Loucy (cell line): ENCODE results near the gene PIAS3.

Experiments
- H2AFZ ChIP-seq: fragments of 200-600 bp; sonication (generic); 2 replicates; pipeline ENCODE4 v1.6.0; 2016; ENCODE audit warnings: antibody characterized with exemption, mild to moderate bottlenecking, low read length, moderate library complexity
- H3F3A ChIP-seq: fragments of 200-600 bp; 2 replicates; pipeline ENCODE4 v1.6.0; 2016; ENCODE audit warnings: antibody characterized with exemption, low read depth, mild to moderate bottlenecking
- H3K27me3 ChIP-seq: fragments of 200-600 bp; sonication (generic); 2 replicates; pipeline ENCODE4 v1.6.1; 2014; ENCODE audit warnings: low read length, mild to moderate bottlenecking; ENCODE audit not compliant: insufficient read depth, poor library complexity, severe bottlenecking
- H3K36me3 ChIP-seq: fragments of 200-600 bp; sonication (generic); 2 replicates; pipeline ENCODE4 v1.6.1; 2016; ENCODE audit warnings: low read length; ENCODE audit not compliant: insufficient read depth
- H3K4me1 ChIP-seq: fragments of 200-600 bp; sonication (generic); 2 replicates; pipeline ENCODE4 v1.5.1; 2014; ENCODE audit warnings: low read length, mild to moderate bottlenecking; ENCODE audit not compliant: insufficient read depth, poor library complexity, severe bottlenecking
- H3K4me2 ChIP-seq: fragments of 200-600 bp; sonication (generic); 2 replicates; pipeline ENCODE4 v1.6.0; 2014; ENCODE audit warnings: antibody characterized with exemption, low read length, low read depth, mild to moderate bottlenecking; ENCODE audit not compliant: poor library complexity, severe bottlenecking
- H3K4me3 ChIP-seq: fragments of 200-600 bp; sonication (generic); 2 replicates; pipeline ENCODE4 v1.5.1; 2014; ENCODE audit warnings: low read length, mild to moderate bottlenecking, mixed read lengths; ENCODE audit not compliant: poor library complexity, severe bottlenecking
- H3K79me2 ChIP-seq: fragments of 200-600 bp; sonication (generic); 2 replicates; pipeline ENCODE4 v1.6.1; 2014; ENCODE audit warnings: low read length; ENCODE audit not compliant: insufficient read depth
- H3K9ac ChIP-seq: fragments of 200-600 bp; sonication (generic); 2 replicates; pipeline ENCODE4 v1.6.0; 2014; ENCODE audit warnings: mild to moderate bottlenecking, low read depth, low read length, moderate library complexity; ENCODE audit not compliant: poor library complexity, severe bottlenecking
- H3K9me2 ChIP-seq: fragments of 200-600 bp; sonication (generic); replicated peaks from 2 replicates; pipeline ENCODE4 v1.6.1; 2016; ENCODE audit warnings: low read depth, low read length, mixed read lengths
- H3K9me3 ChIP-seq: fragments of 200-600 bp; sonication (generic); 2 replicates; pipeline ENCODE4 v1.6.1; 2014; ENCODE audit warnings: mild to moderate bottlenecking, antibody characterized with exemption, low read length, low read depth; ENCODE audit not compliant: insufficient read depth
- H4K20me1 ChIP-seq: fragments of 200-600 bp; sonication (generic); 2 replicates; pipeline ENCODE4 v1.6.0; 2014; ENCODE audit warnings: antibody characterized with exemption, low read length, mild to moderate bottlenecking; ENCODE audit not compliant: insufficient read depth, poor library complexity, severe bottlenecking
- CTCF ChIP-seq: fragments of 200-600 bp; sonication (generic); conservative IDR thresholded peaks from 2 replicates; pipeline ENCODE4 v1.5.1; 2014; ENCODE audit warnings: mild to moderate bottlenecking, antibody characterized with exemption, low read length
- EZH2phosphoT487 ChIP-seq: fragments of 200-600 bp; IDR thresholded peaks from 2 replicates; pipeline ENCODE4 v1.6.1; 2018; ENCODE audit warnings: antibody characterized with exemption, mild to moderate bottlenecking, moderate library complexity, borderline replicate concordance

PIAS3 gene

GRCh38 chr1:145804235-145805045 is 54.4 kb downstream of the PIAS3 start:
- Histone ChIP-seq H3F3A (no peaks in the 10 kb centered on the region), H2AFZ (no peak overlapping the region), H3K36me3 (0 out of 2 replicates have a peak, but pooled peaks cover 3% of the 10 kb centered on the region), H3K4me3 (no peak overlapping the region), H3K9ac (no peak overlapping the region), H3K9me3 (no peaks in the 10 kb centered on the region), H4K20me1 (peaks cover 35% of the 10 kb centered on the region), H3K27me3 (no peaks in the 10 kb centered on the region), H3K4me2 (no peak overlapping the region), H3K79me2 (peaks cover 91% of the 10 kb centered on the region), H3K9me2 (no peaks in the 10 kb centered on the region), H3K4me1 (peaks cover 15% of the 10 kb centered on the region)
- no peak for TF ChIP-seq CTCF

- Histone ChIP-seq H3K79me2 (peaks cover 92% of the 10 kb centered on the region), H3F3A (no peaks in the 10 kb centered on the region), H3K4me1 (peaks cover 11% of the 10 kb centered on the region), H3K9ac (no peak overlapping the region), H3K4me3 (no peak overlapping the region), H2AFZ (no peak overlapping the region), H3K4me2 (no peak overlapping the region), H3K9me2 (no peaks in the 10 kb centered on the region), H4K20me1 (peaks cover 17% of the 10 kb centered on the region), H3K27me3 (no peaks in the 10 kb centered on the region), H3K36me3 (peaks cover 10% of the 10 kb centered on the region; the same call in 1 of the 2 replicates), H3K9me3 (peaks cover 22% of the 10 kb centered on the region)
- no peak for TF ChIP-seq EZH2phosphoT487
- no peak for TF ChIP-seq CTCF
These were observed 59.1 kb downstream of the PIAS3 start for GRCh38 chr1:145799806-145800205.
